Suppressor macrophage treated with lipopolysaccharide for 1 hour (primary cell): ENCODE data around the gene PPP2R3C.
"Not testable (repeated sequence)": the region's sequence is repeated elsewhere in the genome, so short reads cannot be mapped to it uniquely, and the experiment has no call there.

ENCODE experiments used
- DNase-seq, 3 donors: peaks; one replicate each; pipeline ENCODE4 v3.0.0-alpha.2; 2020 to 2022

PPP2R3C gene

DNA sequence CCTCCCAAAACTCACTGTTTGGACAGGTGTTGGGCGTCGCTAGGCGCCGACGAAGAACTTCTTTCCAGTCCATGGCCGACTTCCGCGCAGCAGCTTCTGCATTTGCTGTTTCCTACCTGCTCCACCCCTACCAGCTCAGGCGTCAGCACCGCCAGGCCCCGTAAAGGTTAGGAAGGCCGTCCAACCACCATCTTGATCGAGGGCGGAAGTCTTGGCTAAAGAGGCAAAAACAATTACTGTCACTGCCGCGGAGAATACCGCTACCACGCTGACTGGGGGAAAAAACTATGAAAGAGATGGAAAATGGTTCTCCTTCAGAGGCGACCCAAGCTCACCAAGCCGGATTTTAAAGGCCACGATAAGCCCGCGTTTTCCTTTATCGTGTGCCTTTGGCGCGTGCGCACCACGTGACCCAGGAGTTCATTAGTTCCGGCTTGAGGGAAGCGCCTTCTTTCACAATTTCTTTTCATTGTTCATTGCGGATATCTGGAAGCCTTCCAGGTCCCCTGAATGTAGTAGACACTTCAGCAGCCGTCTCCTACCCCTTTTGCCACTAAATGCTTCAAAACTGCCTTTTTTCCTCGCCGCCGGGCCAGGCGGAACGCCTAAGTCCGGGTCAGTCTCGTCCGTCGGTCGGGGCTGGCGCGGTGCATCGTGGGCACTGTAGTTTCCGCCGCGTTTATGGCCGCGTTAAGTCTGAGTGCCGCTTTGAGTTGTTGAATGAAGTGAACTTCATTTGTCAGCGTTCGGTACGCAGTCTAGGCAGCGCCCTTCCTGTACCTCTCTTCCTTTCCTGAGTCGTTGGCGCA is at the start of gene PPP2R3C, which contains the start of gene PRORP:
TSS of gene PPP2R3C (minus strand) at position 104 of the 809 bp plus-strand sequence. CDS start at position 73, 31 bp downstream.
TSS of gene PRORP (plus strand) at position 666 of the 809 bp plus-strand sequence. CDS start 694 bp downstream, outside the sequence.
- peak; percentile 87 to 91 (median 89) for DNase-seq

DNA sequence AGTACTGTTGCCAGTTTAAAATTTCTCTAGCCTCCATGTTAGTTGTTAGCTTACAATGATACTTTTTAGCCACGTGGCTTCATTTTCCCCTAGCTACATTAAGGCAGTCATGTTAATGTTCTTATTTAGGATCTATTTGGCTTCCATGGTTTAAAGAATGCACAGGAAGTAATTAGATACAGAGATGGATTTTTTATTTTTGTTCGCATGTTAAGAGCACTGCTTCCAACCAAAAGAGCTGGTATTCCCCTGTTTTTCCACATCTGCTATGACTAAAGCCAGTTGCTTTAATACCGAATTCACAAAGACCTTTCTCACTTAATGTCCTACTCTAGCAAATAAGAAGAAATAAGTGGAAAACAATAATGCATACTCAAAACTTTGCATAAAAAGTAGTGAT is 45.7 kb upstream of the PPP2R3C start:
- DNase-seq = no peak

DNA sequence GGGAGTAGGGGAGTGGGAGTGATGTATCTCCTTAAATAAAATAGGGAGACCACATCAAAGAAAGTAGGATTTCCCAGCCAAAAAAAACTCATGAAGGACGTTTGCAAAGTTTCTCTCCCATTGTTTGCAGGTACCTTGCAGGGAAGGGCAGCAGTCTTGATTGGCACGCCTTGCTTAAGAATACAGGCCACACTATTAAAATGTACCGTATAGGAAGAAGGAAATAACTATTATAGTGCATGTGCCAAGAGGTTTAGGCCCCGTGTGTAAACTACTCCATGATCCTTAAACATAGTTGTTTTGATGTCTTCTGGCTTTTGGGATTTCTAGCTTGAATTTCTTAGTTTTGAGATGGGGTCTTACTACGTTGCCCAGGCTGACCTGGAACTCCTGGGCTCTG is 43.1 kb upstream of the PPP2R3C start:
- DNase-seq = no peak

DNA sequence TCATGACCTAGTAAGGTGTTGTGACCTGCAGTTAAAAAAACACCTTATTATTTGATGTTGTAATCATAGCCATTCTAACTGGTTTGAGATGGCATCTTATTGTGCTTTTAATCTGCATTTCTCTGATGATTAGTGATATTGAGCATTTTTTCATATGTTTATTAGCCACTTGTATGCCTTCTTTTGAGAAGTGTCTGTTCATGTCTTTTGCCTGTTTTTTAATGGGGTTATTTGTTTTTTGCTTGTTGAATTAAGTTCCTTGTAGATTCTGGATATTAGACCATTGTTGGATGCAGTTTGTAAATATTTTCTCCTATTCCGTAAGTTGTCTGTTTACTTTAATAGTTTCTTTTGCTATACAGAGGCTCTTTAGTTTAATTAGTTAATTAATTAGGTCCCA is 41.6 kb upstream of the PPP2R3C start:
- DNase-seq = no peak

DNA sequence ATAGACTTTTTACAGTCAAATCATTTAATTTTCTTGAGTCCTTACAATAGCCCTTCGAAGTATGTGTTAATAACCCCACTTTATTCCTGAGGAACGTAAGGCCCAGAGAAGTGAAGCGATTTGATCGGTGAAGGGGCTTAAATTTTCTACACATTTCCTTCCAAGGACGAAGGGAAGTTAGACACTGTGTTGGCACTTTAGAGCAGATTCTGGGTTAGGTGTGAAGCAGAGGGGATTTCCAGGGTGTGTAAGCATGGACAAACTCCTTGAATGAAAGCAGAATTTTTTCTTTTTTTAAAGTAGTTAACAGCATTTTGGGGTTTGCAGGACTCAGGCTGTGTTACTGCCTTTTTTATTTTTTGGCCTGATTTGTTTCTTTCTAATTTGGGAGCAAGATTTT is 39.4 kb upstream of the PPP2R3C start:
- DNase-seq = peak; percentile 29 to 36 (median 32)

DNA sequence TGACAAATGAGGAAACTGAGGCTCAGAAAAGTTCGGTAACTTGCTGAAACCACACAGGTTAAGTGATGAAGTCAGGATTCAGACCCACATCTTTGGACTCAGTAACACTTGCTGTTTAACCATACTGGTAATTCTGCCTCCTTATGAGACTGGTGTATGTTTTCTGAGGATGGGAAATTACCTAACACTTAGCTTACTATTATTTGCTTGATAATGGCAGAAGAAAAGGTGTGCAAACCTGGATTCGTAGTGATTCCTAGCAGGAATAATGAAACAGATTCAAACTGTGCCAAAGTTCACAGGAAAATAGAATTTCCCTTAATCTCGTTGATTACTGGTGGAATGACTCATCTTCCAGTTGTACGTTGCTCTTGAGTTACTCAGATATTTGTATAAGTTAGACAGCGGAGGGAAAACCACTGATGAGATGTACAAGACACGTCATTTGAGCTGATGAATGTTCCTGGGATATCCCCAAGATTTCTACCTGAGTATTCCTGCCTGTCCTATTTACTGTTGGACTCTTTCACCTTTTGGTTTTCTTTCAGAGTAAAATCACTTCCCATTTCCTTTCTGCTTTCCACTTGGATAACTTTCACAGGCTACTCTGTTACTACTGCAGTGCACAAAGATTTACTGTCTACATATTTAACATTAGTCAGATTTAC is 38.1 kb upstream of the PPP2R3C start:
- DNase-seq = peak; percentile 60 to 85 (median 80)

DNA sequence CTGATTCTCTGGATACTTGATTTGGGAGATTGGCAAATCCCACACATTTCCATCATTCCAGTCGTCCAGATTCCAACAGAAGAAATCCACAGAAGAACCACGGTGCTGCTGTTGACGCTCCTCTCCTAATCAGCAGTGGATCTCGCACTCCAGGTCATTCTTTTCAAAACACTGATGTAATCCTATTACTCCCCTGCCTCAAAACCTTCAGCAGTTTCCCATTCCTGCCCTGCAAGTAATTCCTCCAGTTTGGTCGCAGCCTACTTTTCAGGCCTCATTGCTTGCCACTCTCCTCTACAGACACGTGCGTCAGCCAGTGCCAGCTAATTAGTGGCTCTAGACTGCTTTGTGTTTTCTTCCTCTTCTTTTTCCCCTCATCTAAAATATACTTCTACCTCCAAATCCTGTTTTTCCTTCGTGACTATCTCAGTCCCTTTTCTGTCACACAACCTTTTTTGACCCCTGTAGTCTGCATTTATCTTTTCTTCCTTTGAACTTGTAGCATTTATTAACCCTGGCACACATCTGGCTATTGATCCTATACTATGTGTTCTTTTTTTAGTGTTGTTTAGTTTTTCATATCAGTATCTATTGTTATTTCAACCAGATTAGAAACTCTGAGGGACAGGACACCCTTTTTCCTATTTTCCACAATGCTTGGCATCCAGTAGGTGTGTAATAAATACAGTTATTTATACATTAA is 37.3 kb upstream of the PPP2R3C start:
- no peak for DNase-seq

DNA sequence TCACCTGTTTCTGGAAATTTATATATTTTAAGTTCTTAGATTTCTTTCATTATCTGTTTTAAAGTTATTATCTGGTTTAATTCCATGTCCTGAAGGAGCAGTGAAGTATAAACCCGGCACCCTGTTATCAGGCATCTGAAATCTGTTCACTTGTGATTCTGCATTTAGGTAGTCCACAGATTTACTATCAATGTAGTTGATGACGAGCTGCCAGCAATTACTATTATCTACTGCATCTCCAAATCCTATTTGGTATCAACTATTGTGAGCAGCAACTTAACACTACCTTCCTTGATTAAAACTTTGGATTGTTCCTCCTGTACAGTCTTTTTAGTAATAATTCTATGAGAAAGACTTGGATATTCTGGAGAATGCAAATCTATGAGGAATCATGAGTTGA is 36.7 kb upstream of the PPP2R3C start:
- DNase-seq = no peak

DNA sequence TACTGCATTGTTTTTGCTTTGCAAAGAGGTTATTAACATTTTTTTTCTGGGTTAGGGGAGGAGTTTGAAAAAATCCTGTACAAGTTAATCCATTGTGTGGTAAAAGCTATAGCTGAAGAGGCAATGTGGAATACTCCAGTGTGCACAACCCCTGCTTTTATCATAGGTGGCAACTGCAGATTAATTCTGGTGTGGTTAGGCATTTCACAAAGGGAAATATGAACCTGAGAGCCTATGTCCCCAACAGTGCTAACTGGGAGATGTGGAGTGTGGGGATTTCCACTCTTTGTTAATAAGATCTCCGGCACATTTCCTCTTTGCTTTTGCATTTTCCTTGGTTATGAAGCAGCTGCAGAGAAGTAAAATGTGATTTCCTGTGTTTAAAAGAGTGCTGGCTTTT is 34.2 kb upstream of the PPP2R3C start:
- DNase-seq = peak; percentile 73 to 87 (median 87)

DNA sequence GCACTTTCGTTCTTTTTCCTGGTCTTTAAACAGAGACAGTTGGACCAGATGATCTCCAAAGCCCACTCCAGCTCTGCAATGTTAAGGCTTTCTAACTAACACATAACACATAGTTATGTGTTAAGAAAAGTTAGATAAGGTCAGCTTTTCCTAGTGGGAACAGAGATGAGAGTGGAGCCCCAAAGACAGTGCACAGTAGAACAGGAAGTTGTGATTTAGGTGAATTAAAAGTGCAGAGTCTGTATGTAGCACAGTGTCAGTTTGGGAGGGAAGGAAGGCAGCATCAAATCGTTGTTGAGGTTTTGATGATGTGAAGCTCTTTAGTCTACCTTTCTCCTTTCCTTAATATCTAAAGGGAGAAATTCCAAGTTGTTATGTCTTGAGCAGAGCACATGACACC is 32.2 kb upstream of the PPP2R3C start:
- no peak for DNase-seq

DNA sequence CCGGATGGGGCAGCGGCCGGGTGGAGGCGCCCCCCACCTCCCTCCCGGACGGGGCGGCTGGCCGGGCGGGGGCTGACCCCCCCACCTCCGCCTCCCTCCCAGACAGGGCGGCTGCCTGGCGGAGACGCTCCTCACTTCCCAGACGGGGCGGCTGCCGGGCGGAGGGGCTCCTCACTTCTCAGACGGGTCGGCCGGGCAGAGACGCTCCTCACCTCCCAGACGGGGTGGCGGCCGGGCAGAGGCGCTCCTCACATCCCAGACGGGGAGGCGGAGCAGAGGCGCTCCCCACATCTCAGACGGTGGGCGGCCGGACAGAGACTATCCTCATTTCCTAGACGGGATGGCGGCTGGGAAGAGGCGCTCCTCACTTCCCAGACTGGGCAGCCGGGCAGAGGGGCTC is 30.7 kb upstream of the PPP2R3C start:
- DNase-seq = not testable (repeated sequence)

DNA sequence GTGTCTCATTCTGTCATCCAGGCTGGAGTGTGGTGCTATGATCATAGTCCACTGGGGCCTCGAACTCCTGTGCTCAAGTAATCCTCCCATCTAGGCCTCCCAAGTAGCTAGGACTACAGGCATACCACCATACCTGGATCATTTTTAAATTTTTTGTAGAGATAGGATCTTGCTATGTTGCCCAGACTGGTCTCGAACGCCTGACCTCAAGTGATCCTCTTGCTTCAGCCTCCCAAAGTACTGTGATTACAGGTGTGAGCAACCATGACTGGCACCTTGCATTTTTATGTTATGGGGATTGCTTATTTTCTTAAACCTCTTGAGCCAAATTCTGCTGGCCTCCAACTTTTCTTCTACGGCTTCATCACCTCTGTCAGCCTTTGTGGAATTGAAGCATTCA is 27.4 kb upstream of the PPP2R3C start:
- no peak for DNase-seq

DNA sequence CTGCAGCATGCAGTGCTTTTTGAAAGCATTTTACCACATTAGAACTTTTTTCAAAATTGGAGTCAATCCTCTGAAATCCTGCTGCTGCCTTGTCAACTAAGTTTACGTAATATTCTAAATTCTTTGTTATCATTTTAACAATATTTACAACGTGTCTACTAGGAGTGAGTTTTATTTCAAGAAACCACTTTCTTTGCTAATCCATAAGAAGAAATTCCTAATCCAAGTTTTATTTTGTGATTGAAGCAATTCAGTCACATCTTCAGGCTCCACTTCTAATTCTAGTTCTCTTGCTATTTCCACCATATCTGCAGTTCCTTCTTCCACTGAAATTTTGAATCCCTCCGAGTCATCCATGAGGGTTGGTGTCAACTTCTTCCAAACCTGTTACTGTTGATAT is 25.9 kb upstream of the PPP2R3C start:
- peak in 1 of 3 donors; percentile 18 for DNase-seq

DNA sequence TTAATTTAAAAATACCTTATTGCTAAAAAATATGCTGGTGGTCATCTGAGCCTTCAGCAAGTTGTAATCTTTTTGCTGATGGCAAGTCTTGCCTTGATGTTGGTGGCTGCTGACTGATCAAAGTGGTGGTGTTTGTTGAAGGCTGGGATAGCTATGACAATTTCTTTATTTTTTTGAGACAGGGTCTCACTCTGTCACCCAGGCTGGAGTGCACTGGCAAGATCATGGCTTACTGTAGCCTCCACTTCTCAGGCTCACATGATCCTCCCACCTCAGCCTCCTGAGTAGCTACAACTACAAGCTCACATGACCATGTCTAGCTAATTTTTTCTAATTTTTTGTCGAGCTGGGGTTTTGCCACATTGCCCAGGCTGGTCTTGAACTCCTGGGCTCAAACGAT is 25.4 kb upstream of the PPP2R3C start:
- DNase-seq = no peak

DNA sequence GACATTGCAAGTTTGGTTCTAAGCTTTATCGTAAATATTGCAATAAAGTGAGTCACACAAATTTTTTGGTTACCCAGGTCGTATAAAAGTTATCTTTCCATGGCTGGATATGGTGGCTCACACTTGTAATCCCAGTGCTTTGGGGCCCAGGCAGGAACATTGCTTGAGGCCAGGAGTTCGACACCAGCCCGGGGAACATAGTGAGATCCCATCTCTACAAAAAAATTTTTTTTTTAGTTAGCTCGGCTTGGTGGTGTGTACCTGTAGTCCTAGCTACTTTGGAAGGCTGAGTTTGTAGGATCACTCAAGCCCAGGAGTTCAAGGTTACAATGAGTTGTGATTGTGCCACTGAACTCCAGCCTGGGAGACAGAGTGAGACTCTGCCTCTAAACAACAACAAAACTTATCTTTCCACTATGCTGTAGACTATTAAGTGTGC is 24.9 kb upstream of the PPP2R3C start:
- DNase-seq = no peak

DNA sequence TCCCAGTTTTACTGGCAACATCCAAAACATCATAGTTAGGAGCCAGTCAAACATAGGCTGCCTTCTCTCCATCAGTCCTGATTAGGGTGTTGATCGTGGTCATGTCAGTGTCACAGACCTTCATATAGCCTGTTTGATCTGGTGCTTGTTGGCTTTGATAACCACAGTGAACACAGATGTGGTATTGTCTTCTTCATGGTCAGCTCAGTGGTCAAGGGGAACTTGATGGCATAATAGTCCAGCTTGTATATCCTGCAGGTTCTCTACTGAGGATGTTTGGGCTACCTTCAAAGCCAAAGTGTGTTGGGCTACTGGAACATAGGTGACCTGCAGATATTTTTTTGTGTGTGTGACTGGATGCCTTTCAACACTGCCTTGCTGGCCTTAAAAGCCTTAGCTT is 22.2 kb upstream of the PPP2R3C start:
- DNase-seq = no peak

DNA sequence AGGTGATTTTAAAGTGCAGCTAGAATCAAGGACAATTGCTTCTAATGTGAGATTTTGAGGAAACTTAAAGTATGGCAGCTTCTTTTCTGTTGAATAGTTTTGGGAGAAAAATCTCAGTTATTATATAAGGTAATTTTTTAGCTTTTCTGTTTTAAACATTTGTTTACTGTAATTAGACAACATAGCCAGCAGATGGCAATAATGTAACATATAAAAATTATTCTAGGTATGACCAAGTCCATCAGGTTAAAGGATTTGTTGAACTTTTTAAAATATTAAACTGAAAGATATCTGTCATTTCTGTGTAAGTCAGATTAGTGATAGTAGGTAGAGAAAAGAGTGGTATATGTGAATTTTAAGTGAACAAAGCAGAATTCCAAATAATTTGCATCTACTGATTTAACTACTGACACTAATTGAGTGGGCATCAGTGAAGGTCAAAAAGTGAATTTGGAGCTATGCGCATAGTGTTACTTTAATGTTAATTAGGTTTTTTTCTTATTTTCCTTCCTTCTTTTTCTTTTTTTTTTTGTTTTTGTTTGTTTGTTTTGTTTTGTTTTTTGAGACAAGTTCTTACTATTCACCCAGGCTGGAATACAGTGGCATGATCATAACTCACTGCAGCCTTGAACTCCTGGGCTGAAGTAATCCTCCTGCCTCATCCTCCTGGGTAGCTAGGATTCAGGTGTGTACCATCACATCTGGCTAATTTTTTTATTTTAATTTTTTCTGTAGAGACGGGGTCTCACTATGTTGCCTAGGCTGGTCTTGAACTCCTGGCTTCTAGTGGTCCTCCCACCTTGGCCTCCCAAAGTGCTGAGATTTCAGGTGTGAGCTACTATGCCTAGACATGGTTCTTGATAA is 19.2 kb upstream of the PPP2R3C start:
- DNase-seq = peak in 2 of 3 donors; percentile 59 to 76

DNA sequence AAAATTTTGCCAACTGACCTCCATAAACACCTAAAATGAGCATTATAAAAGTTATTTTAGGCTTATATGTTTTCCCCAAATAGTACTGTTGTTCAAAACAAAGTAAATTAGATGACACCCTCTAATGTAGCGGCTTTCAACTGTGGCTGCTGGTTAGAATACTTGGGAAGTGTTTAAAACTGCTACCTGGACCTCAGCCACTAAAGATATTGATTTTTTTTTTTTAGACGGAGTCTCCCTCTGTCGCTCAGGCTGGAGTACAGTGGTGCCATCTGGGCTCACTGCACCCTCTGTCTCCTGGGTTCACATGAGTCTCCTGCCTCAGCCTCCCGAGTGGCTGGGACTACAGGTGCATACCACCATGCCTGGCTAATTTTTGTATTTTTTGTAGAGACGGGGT is 16.8 kb upstream of the PPP2R3C start:
- no peak for DNase-seq

DNA sequence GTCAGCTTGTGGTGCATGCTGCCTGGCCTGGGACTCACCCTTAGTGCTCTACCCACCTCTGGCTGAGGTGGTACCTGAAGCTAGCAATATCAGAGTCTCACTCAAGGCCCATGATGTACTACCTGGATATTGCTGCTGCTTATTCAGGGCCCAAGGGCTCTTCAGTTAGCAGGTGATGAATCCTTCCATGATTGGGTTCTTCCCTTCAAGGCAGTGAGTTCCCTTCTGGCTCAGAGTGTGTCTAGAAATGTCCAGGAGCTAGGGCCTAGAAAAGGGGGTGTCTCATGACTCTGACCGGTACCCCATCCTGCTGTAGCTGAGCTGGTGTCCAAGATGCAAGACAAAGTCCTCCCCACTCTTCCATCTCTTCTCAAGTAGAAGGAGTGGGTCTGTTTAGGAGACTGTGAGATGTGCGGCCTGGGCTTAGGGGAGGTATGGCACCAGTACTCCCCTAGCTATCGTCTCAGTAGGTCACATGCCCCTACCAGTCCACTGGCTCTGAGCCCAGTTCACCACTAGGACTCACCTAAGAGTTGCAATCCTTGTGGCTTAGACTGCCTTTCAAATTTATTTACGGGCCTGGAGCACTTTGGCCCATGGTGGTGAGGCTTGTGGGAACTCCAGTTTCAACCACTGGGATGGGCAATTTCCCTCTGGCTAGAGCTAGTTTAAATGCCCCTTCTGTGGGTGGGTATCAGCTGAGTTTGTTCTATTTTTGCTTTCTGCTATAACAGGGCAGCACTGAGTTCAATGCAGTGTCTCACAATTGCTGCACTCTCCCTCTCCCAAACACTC is 12.7 kb upstream of the PPP2R3C start:
- DNase-seq = peak in 1 of 3 donors; percentile 8

DNA sequence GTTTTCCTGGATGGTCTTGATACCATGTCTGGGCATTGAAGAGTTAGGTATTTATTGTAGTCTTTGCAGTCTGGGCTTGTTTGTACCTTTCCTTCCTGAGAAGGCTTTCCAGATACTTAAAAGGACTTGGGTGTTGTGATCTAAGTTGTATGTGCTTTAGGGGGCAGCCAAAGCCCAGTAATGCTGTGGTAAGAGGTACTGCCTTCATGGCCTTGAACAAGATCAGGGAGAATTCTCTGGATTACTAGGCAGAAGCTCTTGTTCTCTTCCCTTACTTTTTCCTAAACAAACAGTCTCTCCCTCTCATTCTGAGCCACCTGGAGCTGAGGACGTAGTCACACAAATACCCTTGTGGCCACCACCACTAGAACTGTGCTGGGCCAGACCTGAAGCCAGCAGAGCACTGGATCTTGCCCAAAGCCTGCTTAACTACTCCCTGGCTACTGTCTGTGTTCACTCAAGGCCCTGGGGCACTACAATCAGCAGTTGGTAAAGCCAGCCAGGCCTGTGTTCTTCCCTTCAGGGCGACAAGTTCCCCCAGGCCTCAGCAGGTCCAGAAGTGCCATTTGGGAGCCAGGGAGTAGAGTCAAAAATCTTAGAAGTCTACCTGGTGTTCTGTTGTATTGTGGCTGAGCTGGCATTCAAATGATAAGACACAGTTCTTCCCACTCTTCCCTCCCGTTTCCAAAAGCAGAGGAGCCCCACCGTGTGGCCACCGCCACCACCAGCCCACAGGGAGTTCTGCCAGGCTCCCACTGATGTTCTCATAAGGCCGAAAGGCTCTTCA is 11.9 kb upstream of the PPP2R3C start:
- DNase-seq = no peak

DNA sequence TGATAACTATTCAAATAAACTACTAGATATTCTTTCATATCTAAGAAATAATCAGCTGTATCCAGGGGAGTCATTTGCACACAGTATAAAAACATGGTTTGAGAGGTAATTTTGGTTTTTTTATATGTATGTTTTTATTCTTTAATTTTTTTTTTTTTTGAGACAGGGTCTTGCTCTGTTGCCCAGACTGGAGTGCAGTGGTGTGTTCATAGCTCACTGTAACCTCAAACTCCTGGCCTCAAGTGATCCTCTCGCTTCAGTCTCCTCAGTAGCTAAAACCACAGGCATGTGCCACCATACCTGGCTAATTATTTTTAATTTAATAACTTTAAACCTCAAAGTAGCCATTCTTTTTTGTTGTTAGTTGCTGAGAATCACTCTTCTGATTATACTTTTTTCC is 2.3 kb upstream of the PPP2R3C start:
- DNase-seq = no peak
